MM.1S (cell line): Measurements from ENCODE around the gene SLC46A3.

ENCODE experiments used
- CTCF ChIP-seq: fragments of 300-600 bp; sonication (generic); IDR thresholded peaks from 2 replicates; pipeline ENCODE4 v1.5.1; 2016; ENCODE audit warnings: antibody characterized with exemption, low read length, mixed read lengths
- EZH2 ChIP-seq: fragments of 300-600 bp; sonication (generic); optimal IDR thresholded peaks from 2 replicates; pipeline ENCODE3; 2017; ENCODE audit warnings: low read depth, mild to moderate bottlenecking, antibody characterized with exemption, low read length, mixed read lengths
- EZH2phosphoT487 ChIP-seq: fragments of 300-600 bp; sonication (generic); IDR thresholded peaks from 2 replicates; pipeline ENCODE4 v1.6.1; 2018; ENCODE audit warnings: antibody characterized with exemption, low read length

GRCh38 chr13:28705461-28706083 lies 13.2 kb downstream of the SLC46A3 start:
- TF ChIP-seq CTCF (no peak), EZH2 (no peak), EZH2phosphoT487 (no peak)
